Measurements from ENCODE around the gene DNPEP.

DNA sequence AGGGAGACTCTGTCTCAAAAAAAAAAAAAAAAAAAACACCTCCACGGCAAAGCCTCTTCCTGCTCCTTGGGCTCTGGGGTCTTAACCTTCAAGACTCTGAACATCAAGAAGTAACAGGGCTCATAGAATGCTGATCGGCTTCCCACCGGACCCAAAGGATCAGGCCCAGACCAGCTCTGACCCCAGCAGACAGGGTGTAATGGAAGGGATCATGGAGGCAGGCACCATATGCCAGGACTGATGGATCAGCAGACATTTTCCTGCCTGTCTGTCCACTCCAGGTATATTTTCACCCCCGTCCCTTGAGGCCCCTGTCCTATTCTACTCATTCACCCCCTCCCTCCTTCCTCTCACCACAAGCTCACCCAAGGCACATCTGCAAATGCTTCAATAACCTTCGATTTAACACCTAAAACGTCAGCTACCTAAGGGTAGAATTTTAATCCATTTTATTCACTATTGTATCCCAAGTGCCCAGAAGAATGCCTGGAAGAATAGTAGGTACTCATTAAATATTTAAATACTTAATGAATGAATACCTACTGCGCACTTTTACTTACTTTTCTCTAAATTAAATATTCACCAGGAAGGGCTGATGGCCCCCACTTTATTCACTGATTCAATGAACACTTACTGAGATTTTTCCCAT lies 42.4 kb upstream of the DNPEP start:
- TF ChIP-seq POLR2A (IDR thresholded peaks at IDR 0.05; ENCODE audit: low read depth) = no peak
- TF ChIP-seq, protein P1, sequence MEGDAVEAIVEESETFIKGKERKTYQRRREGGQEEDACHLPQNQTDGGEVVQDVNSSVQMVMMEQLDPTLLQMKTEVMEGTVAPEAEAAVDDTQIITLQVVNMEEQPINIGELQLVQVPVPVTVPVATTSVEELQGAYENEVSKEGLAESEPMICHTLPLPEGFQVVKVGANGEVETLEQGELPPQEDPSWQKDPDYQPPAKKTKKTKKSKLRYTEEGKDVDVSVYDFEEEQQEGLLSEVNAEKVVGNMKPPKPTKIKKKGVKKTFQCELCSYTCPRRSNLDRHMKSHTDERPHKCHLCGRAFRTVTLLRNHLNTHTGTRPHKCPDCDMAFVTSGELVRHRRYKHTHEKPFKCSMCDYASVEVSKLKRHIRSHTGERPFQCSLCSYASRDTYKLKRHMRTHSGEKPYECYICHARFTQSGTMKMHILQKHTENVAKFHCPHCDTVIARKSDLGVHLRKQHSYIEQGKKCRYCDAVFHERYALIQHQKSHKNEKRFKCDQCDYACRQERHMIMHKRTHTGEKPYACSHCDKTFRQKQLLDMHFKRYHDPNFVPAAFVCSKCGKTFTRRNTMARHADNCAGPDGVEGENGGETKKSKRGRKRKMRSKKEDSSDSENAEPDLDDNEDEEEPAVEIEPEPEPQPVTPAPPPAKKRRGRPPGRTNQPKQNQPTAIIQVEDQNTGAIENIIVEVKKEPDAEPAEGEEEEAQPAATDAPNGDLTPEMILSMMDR (IDR thresholded peaks at IDR 0.05) = no peak
- TF ChIP-seq EP300 (IDR thresholded peaks at IDR 0.05) = no peak

Data from esophagus muscularis mucosa (tissue), 4 donors.